HG03175 (cell line): ENCODE data around the gene IFT74.

ENCODE experiments used
- ATAC-seq: cut with Tn5 transposase; IDR thresholded peaks from one replicate; pipeline ENCODE4 v1.9.1; 2021; ENCODE audit warnings: mild to moderate bottlenecking, moderate library complexity; ENCODE audit not compliant: unreplicated experiment

IFT74 gene

DNA sequence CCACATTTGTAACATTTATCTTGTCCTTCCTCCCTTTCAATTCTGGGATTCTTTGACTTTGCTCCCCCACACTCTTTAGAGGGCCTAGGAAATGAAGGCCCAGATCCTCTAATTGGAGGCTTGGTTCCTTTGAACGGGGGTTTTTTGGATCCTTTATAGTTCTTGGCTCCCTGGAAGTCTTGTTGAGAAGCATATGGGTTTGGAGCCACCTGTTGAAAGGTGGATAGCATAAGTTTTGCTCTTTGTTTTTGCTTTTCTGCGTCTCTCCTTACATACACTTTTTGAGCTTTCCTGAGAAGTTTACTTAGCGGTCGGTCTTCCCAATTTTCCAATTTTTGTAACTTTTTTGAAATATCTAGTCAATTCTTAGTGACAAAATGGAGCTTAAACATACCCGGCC, 17.8 kb downstream of the IFT74 start:
- no peak for ATAC-seq

DNA sequence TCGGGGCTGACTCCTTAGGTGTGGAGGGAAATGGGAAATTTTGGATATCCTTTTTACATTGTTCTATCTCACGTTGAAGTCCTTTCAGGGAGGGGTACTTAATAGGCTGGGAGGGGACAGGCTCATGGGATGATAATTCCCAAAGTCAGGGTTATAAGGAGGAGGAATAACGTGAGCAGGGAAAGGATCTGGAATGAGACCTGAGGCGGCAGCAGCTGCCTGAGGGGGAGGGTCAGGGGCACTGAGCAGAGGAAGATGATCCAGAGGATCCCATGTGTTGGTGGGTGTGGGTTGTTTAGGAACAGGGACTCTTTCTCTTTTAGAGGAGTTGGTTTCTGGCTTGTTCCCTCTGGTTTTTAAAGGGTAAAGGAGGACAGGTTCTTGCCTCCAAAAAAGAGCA, 18.7 kb downstream of the IFT74 start:
- ATAC-seq: no peak

DNA sequence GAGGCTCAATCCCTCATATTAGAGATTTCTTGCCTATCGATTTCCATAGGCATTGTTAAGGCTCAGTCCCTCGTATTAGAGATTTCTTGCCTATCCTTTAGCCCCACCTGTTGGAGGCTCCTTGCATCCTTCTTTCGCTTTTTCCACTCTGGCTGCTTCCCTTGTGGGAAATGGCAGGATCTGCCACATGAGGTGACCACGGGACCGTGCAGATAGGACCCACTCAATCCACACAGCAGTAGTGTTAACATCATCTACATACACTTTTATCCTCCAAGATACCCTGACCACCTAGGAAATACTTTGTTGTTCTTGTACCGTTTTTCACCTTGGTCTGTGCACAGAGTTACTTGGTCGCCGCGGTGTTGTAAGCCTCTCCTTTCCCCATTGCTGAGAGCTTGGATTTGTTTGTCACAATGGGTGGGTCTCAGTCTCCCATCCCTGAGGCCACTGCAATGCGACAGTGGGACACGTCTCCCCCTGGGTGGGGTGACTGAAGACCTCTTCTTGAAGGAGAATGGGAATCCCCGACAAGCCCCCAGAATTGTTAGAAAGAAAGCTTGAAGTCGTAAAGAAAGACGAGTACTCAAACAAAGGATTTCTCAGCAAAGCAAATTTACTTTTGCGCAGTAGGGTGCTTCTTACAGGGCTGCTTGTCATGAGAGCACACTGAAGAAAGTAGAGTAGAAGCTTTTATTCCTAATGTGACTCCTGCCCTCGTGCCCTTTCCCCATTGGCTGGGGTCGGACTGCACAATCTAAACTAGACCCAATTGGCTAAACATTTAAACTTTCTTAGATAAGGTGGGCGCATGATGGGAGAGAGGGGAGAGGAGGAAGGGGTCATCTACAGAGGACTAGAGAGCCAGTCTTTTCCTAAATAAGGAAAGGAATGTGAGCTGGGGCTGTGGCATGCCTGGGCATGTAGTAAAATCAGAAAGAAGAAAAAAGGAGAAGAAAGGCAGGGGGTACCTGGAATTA, 19.8 kb downstream of the IFT74 start:
- no peak for ATAC-seq

DNA sequence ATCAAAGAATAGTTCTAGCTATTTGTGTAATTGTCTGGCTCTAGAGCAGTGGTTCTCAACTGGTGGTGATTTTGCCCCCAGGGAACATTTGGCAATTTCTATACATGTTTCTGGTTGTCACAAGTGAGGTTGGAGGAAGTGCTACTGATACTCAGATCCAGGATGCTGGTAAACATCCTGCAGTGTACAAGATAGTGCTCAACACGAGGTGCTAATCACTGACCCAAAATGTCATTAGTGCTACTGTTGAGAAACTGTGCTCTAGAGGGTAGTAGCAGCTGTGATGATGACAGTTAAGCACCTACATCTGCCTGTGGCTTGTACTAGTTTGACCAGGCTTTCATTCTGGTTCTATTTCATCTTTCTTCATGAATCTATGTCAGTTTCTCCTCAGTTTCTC, 27.1 kb downstream of the IFT74 start:
- ATAC-seq: peak; percentile 85

DNA sequence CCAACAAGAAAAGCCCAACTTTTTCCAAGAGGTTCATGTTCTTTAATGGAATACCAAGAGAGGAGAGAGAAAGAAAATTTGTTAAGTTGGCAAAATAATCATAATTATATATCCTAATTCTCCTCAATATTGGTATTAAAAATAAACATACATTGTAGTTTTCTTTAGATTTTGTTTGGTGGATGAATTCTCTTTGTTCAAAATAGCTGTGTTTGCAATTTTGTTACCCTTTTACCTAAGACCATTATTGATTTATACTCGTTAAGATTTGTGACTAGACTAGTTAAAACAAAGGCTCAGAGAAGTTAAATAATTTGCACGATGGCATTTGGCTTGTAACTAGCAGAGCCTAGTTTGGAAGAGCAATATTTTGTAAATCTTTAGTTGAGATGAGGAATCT, 39.6 kb downstream of the IFT74 start:
- no peak for ATAC-seq

DNA sequence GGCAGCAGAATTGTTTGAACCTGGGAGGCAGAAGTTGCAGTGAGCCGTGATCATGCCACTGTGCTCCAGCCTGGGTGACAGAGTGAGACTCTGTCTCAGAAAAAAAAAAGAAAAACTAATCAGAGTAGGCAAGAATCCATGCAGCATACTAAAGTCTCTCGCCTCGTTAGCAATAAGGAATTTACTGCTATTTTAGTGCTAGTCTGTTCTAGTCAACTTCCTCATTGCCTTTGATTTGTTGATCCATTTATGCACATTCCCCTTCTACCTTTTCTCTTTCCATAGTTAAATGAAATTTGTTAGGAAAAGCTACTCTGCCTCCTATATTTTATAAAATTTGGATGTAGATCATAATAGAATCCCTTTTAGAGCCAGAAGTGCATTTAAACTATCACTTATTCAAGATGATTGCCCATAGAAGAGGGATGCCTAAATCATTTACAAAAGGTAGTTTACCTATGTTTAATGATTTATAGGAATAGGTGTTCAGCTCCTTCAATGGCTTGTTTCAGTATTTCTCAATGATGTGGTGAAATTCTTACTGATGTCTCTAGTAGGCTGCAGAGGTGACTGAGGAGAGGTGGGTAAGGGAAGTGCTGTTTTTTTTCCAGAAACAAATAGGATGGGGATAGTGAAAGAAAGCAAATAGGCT, 47.3 kb downstream of the IFT74 start:
- ATAC-seq: no peak

DNA sequence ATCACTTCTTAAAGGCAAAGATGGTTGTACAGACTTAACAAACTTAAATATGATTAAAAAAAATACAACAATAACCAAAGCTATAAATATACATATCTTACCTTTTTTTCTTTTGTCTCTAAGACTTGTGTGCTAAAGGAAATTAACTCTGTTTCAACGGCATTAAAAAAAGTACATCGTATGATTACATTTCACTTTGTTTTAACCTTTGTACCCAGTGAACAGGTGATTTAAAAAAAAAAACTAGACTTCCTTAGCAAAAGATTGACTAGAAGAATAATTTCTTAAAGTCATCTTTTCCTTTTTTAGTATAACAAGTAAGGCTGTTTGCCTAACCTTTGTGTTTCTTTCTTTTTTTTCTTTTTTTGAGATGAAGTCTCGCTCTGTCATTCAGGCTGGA, 49.3 kb downstream of the IFT74 start, which contains the start of gene LRRC19:
LRRC19 (minus strand) TSS at position 182 of the 400 bp plus-strand sequence. CDS start 5,978 bp downstream, outside the sequence.
- ATAC-seq: no peak

DNA sequence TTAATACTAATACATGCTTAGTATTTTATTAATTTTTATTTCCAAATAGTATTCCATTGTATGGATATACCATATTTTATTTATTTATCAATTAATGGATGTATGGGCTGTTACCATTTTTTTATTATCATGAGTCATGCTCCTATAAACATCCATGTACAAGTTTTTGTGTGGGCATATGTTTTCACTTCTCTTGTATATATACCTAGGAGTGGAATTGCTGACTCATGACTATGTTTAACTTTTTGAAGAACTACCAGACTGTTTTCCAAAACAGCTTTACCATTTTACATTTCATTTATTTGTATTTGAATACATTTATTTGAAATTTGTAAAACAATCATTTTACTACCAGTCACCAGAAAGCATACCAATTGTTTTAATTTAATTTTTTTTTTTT, 63.4 kb downstream of the IFT74 start:
- ATAC-seq: no peak

DNA sequence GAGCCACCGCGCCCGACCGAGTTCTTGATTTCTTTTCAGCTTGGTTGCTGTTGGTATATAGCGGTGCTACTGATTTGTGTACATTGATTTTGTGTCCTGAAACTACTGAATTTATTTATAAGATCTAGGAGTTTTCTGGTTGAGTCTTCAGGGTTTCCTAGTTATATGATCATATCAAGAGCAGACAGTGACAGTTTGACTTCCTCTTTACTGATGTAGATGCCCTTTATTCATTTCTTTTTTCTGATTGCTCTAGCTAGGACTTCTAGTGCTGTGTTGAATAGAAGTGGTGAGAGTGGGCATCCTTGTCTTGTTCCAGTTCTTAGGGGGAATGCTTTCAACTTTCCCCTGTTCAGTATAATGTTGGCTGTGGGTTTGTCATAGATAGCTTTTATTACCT, 66.7 kb downstream of the IFT74 start:
- ATAC-seq: no peak

DNA sequence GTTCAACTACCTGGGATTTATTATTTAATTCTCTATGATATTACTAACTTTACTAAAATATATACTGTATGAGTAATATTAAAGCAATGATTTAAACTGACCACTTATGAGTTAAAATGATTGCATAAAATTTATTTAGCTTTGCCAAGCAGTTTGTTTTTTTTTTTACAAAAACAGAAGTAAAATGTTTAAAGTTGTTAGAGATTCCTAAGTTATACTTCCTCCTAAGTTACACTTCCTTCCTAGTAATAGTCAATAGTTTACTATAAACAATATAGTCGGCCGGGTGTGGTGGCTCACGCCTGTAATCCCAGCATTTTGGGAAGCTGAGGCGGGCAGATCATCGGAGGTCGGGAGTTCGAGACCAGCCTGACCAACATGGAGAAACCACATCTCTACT, 73.0 kb downstream of the IFT74 start:
- no peak for ATAC-seq

DNA sequence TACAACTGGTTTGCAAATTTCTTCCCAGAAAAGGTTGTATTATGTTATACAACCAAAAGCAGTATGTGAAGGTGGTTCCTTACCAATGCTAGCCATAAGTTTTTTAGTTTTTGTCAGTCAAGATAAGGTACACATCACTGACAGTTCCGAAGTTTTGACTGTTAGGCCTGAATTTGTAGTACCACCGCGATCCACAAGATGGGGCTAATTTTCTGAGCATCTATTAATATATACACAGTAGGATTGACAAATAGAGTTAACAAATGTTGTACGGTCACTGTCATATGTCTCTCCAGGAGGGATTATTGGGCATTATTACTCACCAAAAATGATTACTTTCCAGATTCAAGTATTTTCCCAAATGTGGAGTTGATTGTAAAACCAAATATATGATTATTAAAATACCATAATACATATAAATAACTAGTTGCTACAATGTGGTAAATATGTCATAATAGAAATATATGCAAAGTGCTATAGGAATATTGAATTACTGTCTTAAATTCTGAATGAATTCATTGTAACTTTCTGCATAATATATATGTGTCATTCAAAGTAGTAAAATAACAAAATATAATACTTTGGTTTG, 77.7 kb downstream of the IFT74 start:
- ATAC-seq: peak; percentile 91

DNA sequence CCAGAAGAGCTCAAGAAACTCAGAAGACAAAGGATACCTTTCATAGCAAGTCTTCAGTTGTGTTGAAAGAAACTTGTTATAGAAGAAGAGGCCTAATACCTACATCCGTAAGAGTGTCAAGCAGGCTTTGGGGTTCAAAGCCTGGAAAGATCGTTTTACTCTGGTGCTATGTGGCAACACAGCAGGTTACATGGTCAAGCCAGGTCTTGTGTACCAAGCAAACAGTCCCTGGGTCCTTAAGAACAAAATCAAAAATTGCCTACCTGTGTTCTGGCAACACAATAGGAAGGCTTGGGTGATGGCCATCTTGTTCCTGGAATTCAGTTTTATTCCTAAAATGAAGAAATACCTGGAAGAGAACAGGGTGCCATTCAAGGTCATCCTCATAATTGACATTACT, 81.3 kb downstream of the IFT74 start:
- ATAC-seq: no peak

DNA sequence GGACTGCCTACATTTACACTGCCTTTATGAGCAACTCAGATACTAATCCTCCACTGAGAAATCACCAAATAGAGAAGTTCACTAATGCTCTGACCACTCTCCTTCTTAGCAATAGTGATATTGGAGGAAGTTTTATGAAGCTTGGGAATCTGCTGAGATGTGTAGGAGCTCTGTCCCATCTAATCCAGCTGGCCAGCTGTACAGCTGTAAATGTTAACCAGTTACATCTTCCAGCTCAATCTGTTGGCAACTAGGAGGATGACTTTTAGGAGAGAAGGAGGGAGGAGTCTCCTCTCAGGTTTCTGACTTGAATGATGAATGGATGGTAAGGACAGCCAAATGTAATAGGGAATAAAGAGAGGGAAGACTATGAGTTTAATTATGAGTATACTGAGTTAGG, 85.5 kb downstream of the IFT74 start:
- ATAC-seq: no peak

DNA sequence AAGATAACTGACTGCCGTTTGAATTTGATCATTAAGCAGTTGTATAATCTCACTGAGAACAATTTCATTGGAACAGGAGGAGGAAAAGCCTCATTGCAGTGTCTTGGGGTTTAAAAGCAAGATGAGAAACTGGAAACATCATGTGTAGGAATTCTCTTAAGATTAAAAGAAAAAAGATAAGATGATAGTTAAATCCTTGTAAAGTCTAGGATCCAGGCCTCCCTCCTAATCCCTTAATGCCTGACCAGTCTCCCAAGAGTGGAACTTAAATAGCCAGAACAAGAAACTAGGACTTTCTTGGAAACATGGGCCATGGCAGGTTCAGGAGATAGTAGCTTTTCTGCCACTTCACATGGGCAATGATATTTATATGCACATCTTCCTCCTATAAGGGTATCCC, 86.3 kb downstream of the IFT74 start:
- ATAC-seq: no peak

DNA sequence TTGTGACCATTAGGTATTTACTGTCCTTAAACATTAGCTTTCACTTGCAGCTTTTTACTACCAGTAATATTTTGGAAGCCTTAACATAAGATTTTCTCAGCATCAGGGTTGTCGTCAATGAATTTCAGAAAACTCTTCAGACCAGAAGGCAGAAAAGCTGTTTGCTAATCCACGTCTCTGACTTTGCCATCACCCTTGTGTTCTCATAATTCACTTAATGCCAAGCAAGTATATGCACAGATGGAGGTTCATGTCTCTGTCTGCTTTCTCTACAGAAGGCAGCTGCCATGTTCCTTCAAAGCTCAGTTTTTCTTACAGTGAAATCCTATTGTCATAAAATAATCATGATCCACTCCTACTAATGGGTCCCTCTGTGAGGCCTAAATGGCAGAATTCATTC, 87.0 kb downstream of the IFT74 start:
- ATAC-seq: no peak

DNA sequence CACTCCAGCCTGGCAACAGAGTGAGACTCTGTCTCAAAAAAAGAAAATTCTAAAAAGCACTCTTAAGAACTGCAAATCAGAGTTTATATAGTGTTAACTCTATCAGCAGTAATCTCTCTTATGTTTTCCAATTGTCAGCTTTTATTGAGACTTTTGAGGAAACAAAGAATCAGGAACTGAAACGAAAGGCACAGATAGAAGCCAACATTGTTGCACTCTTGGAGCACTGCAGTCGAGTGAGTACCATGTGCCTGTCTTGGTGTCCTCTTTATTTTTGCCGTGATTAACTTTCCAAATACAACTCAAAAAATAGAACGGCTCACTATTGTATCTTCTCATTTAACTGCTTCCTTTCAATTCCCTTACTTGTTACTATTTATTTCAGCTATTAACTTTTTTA, 90.9 kb downstream of the IFT74 start:
- ATAC-seq: no peak

DNA sequence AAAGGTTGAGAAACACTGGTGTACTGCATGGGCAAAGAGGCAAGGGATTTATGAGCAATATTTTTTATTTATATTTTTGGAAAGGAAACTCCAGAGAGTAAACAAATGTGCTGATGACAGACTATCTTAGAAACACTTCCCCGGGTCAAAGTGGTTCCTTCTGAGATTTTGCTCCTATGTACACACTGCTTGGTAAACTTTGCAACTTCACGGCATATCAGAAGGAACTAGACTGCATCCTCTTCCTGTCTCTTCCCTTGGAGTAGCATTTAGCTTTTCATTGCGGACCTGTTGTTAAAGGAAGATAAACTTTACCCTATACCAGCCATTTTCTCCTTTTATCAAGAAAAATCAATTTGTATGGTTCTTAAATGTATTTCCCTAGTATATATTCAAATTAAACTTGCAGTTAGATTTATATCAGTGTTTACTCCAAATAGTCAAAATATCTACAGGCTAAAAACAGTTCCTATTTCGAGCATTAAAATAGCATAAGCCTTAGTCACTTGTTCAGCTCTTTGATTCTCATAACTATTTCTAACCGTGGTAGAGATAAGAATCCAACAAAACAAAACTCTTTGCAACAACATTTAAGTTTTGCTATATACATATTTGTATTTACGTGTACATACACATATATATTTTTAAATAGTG, 97.3 kb downstream of the IFT74 start:
- no peak for ATAC-seq

DNA sequence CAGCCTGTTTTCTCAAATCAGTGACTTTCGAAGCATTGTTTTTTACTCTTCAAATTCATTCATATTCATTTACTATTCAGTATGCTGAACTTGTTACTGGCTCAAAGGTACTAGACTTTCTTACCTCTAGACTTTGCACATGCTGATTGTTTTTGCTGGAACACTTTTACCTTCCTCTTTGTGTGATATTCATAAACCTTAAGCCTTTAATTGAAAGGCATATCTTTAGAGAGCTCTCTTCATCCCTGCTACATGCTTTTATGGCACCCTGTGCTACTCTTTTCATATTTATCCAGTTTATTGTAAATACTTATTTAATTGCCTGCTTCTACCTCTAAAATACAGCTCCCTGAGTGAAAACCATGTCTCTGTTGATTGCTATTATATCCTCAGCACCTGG, 97.9 kb downstream of the IFT74 start:
- no peak for ATAC-seq

DNA sequence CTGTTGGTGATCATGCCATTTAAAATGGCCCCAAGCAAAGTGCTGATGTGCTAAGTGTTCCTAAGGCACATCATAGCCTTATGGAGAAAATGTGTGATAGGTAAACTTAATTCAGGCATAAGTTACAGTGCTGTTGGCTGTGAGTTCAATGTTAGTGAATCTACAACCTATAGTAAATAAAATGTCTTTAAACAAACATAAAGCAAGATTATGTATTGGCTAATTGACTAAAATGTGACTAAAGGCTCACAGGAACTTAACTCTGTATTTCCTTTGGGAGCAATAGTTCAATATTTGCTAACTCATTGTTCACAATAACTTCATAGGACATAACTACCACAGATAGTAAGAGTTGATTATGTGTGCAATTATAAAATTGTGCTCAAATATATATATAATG, 98.6 kb downstream of the IFT74 start:
- no peak for ATAC-seq

DNA sequence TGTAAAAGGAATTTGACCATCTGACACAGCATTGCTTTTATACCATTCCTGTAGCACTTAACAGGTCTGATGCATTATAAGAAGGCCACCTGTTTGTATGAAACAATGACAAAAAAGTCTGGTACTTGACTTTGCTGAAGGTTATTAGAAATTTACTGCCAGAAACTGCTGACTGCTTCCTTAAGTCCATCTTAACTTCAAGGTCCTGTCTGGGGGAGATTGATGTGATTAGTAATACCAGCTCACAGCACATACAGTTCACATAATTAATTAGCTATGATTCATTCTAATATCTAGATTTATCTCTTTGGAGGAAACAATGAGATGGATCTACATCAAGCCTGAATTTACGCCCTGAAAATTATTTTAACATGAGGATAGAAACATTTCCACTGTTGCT, 103.2 kb downstream of the IFT74 start:
- no peak for ATAC-seq

DNA sequence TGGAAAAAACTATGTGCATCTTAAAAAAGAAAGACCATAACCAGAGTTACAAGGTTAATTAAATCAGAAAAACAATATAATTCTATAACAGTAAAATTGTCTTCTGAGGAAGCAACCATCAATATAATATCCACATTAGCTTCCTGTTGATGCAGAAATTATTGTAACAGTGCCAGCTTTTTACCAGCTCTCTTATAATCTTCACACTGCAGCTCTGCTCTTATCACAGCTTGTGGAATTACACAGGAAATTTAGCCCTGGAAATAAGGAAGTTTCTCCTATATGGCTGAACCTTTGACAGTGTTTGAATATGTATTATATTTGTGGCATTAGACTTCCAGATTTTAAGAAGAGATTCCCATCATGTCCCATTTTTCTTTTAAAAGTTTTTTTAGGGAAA, 103.7 kb downstream of the IFT74 start:
- ATAC-seq: no peak
